Lung microvascular endothelial cell (primary cell): ENCODE data around the gene TTC9B. TPM values are rescaled to one million over a fixed set of nuclear protein-coding genes. Genes with fewer than 3 reads are reported as not detected.
"Not testable (repeated sequence)": the region's sequence is repeated elsewhere in the genome, so short reads cannot be mapped to it uniquely, and the experiment has no call there.

Experiments
- DNase-seq, 2 donors: peaks; one replicate each; pipeline versions ENCODE4 v3.0.0 to v3.0.0-alpha.2; 2010; ENCODE audit warnings: low read depth in 2 of 2
- total RNA-seq: library from RNA; depleted of rRNA; stranded (reverse); fragments of >200 nt; gene quantifications from 2 replicates; pipeline ENCODE4 v1.2.1, GENCODE V29; 2014

TTC9B gene
- total RNA-seq, 1 donor from 2014 or later: under 0.01 TPM

- peak in 1 of 2 donors; percentile 75 for DNase-seq
Measured at GRCh38 chr19:40174092-40174491, 44.1 kb downstream of the TTC9B start.

GRCh38 chr19:40171293-40171692 is 46.9 kb downstream of the TTC9B start:
- DNase-seq: not testable (repeated sequence)

- not testable (repeated sequence) for DNase-seq
Measured at GRCh38 chr19:40170303-40170989, 47.7 kb downstream of the TTC9B start.

- DNase-seq: not testable (repeated sequence)
Measured at GRCh38 chr19:40169482-40170302, 48.5 kb downstream of the TTC9B start.

Other genes with a start within 250 kb of the TTC9B start
- gene PSMC4, start 247.2 kb downstream of the TTC9B start, total RNA-seq: 57.8 and 65.7 TPM in 2 replicates
- 2.4 and 5.6 TPM in 2 replicates for gene ZNF546, start 221.3 kb downstream of the TTC9B start, total RNA-seq
- gene ZNF780B, start 162.2 kb downstream of the TTC9B start, total RNA-seq: 6.1 and 6.2 TPM in 2 replicates
- 7.4 and 7.9 TPM in 2 replicates for gene ZNF780A, start 127.4 kb downstream of the TTC9B start, total RNA-seq
- 3.3 and 6.7 TPM in 2 replicates for gene MAP3K10, start 27.0 kb downstream of the TTC9B start, total RNA-seq
- gene CCNP, start 8.3 kb upstream of the TTC9B start, total RNA-seq: under 0.01 and 0.20 TPM in 2 replicates
- gene AKT2, start 67.0 kb upstream of the TTC9B start, total RNA-seq: 14.4 and 31.0 TPM in 2 replicates
- 4.1 and 6.5 TPM in 2 replicates for gene C19orf47, start 130.0 kb upstream of the TTC9B start, total RNA-seq
- 87.6 and 128 TPM in 2 replicates for gene PLD3, start 130.3 kb upstream of the TTC9B start, total RNA-seq
- under 0.01 TPM in 1 of 2 replicates, not detected in the other for gene HIPK4, start 171.8 kb upstream of the TTC9B start, total RNA-seq
- 0.87 and 1.2 TPM in 2 replicates for gene PRX, start 195.0 kb upstream of the TTC9B start, total RNA-seq
- gene SERTAD1, start 207.6 kb upstream of the TTC9B start, total RNA-seq: 15.7 and 27.8 TPM in 2 replicates
- gene SERTAD3, start 226.0 kb upstream of the TTC9B start, total RNA-seq: 18.3 and 27.2 TPM in 2 replicates
- 45.6 and 46.2 TPM in 2 replicates for gene BLVRB, start 247.4 kb upstream of the TTC9B start, total RNA-seq
- gene SPTBN4, start 248.6 kb upstream of the TTC9B start, total RNA-seq: 0.22 TPM in 1 of 2 replicates, not detected in the other